Loucy (cell line): ENCODE measurements around the gene SMG1.
"Not testable (repeated sequence)": the region's sequence is repeated elsewhere in the genome, so short reads cannot be mapped to it uniquely, and the experiment has no call there.

ENCODE experiments used
- EZH2phosphoT487 ChIP-seq: fragments of 200-600 bp; IDR thresholded peaks from 2 replicates; pipeline ENCODE4 v1.6.1; 2018; ENCODE audit warnings: antibody characterized with exemption, mild to moderate bottlenecking, moderate library complexity, borderline replicate concordance
- TF ChIP-seq, protein P1 (sequence below): fragments of 200-600 bp; sonication (generic); conservative IDR thresholded peaks from 2 replicates; pipeline ENCODE4 v1.5.1; 2014; ENCODE audit warnings: mild to moderate bottlenecking, antibody characterized with exemption, low read length

DNA sequence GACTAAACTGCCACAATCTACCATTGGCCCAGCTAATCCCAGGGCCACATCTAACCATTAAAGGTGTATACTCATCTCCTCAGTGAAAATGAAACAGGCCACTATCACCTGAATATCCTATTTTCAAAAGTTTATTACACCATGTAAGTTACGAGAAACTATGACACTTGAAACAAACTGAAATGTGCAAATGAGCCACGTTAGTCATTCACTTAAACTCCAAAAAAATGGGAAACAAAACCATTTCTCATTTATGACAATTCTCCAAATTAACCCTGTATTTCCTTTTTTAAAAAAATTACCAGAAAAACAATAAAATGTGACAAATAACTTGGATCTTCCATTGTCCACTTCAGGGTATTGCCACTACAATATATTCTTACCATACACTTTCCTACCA, 41.8 kb downstream of the SMG1 start:
- TF ChIP-seq, protein P1, sequence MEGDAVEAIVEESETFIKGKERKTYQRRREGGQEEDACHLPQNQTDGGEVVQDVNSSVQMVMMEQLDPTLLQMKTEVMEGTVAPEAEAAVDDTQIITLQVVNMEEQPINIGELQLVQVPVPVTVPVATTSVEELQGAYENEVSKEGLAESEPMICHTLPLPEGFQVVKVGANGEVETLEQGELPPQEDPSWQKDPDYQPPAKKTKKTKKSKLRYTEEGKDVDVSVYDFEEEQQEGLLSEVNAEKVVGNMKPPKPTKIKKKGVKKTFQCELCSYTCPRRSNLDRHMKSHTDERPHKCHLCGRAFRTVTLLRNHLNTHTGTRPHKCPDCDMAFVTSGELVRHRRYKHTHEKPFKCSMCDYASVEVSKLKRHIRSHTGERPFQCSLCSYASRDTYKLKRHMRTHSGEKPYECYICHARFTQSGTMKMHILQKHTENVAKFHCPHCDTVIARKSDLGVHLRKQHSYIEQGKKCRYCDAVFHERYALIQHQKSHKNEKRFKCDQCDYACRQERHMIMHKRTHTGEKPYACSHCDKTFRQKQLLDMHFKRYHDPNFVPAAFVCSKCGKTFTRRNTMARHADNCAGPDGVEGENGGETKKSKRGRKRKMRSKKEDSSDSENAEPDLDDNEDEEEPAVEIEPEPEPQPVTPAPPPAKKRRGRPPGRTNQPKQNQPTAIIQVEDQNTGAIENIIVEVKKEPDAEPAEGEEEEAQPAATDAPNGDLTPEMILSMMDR, result not testable (repeated sequence)
- TF ChIP-seq EZH2phosphoT487, result not testable (repeated sequence)
